Activated T-helper 1 cell treated with anti-CD3 and anti-CD28 coated beads, Interleukin-12 subunit alpha, Interleukin-12 subunit beta, Interleukin-2, Interleukin-4 antibody, amounts not matched to agents 30 ng/mL and 10 ng/mL and 1 ng/mL, durations not matched to agents 14 hours and 24 hours and 36 hours (primary cell): Measurements from ENCODE around the gene SH3TC1. TPM values are rescaled to one million over a fixed set of nuclear protein-coding genes. Genes with fewer than 3 reads are reported as not detected.

Experiments
- DNase-seq: peaks from one replicate; pipeline ENCODE4 v3.0.0; 2021; ENCODE audit warnings: low spot score
- H3K27ac Mint-ChIP-seq: one replicate; pipeline ENCODE4 v1.8.0; 2021; ENCODE audit warnings: mild to moderate bottlenecking, mixed read lengths
- H3K27me3 Mint-ChIP-seq: one replicate; pipeline ENCODE4 v1.8.0; 2022; ENCODE audit warnings: mild to moderate bottlenecking, moderate library complexity, mixed read lengths; ENCODE audit not compliant: insufficient read depth
- H3K36me3 Mint-ChIP-seq: one replicate; pipeline ENCODE4 v1.8.0; 2021; ENCODE audit warnings: low read depth, mixed read lengths
- H3K4me1 Mint-ChIP-seq: one replicate; pipeline ENCODE4 v1.8.0; 2021; ENCODE audit warnings: low read depth, mixed read lengths
- H3K4me3 Mint-ChIP-seq: one replicate; pipeline ENCODE4 v1.8.0; 2021; ENCODE audit warnings: mild to moderate bottlenecking, moderate library complexity, mixed read lengths
- H3K9me3 Mint-ChIP-seq: one replicate; pipeline ENCODE4 v1.8.0; 2021; ENCODE audit warnings: mixed read lengths
- intact Hi-C: fragments of 100-400 bp; cut with micrococcal nuclease; formaldehyde crosslinking; loops from one replicate; pipeline ENCODE4 v1.15.1; 2024
- total RNA-seq: library from RNA; stranded (reverse); gene quantifications from 2 replicates; pipeline ENCODE4 v1.2.3, GENCODE V29; 2022

The SH3TC1 gene
- total RNA-seq, 1 donor from 2014 or later: 25.4 TPM

GRCh38 chr4:8157944-8158709 lies 41.0 kb upstream of the SH3TC1 start:
- Mint-ChIP-seq H3K4me3 (peak overlapping the region; percentile 68), H3K27me3 (peaks cover 22% of the 10 kb centered on the region), H3K36me3 (peaks cover 3% of the 10 kb centered on the region), H3K4me1 (peaks cover 5% of the 10 kb centered on the region), H3K9me3 (no peaks in the 10 kb centered on the region), H3K27ac (no peak overlapping the region)
- no peak for DNase-seq
- intact Hi-C loops: loop anchor here (1.0 to 10.0 kb wide), 4 partner anchors 220 to 1583 kb away; partner anchors contain the start of genes ACOX3, MAN2B2 and TRMT44

DNA sequence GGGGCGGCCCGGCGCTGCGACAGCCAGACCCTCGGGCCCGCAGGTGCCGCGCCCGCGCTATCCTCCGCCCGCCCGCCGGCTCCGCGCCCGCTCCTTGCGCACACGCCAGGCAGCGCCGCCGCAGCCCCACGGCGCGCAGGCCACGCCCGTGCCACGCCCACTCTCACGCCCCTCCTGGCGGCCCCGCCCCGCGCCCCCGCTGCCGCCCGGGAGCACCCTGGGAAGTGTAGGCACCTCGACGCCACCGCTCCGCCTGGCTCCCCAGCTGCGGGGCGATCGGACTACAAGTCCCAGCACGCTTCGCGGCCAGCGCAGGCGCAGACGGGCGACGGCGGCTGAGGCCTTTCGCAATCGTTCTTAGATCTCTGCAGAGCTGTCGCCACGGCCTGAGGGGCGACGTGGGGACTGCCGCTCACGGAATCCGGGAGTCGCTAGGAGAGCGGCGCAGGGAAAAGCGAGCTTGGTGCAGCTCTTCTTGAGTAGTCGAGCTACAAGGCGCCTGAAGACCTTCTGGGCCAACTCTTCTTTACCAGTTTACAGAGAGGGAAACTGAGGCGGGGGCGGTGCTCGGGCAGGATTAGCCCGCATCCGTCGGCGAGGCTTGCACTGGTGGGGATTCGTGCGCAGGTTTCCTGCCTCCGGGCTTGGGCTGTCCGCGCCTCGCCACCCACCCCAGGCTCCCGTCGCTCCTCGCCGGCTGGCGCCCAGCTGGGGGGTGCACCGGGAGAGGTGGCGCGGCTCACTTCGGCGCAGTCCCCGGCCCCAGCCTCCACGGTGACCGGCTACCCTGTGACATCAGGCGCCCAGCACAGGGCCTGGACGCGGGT lies 40.2 kb upstream of the SH3TC1 start, which contains the start of gene ABLIM2:
ABLIM2 (minus strand) TSS at position 104 of the 827 bp plus-strand sequence. CDS start 124 bp downstream, outside the sequence.
- Mint-ChIP-seq H3K36me3 (peaks cover 3% of the 10 kb centered on the region), H3K27me3 (peaks cover 22% of the 10 kb centered on the region), H3K27ac (peak within 1 kb of the TSS; percentile 42), H3K4me3 (peak within 1 kb of the TSS; percentile 98), H3K4me1 (peaks cover 5% of the 10 kb centered on the region), H3K9me3 (no peaks in the 10 kb centered on the region)
- intact Hi-C loops: loop anchor here (1.0 to 10.0 kb wide), 6 partner anchors 40 to 1584 kb away; partner anchors contain the start of genes ACOX3, MAN2B2, SH3TC1 and TRMT44
- peak; percentile 99 for DNase-seq

- intact Hi-C loops: loop anchor here (1.0 to 10.0 kb wide), 3 partner anchors 40 to 1585 kb away; partner anchors contain the start of genes MAN2B2 and SH3TC1
- Mint-ChIP-seq H3K27me3 (peaks cover 22% of the 10 kb centered on the region), H3K27ac (no peak overlapping the region)
Measured at GRCh38 chr4:8159537-8160232, 39.4 kb upstream of the SH3TC1 start.

GRCh38 chr4:8160233-8160560 lies 38.9 kb upstream of the SH3TC1 start:
- no peak for DNase-seq
- no peak overlapping the region for H3K27ac Mint-ChIP-seq
- intact Hi-C loops: no loop called here
- no peaks in the 10 kb centered on the region for H3K9me3 Mint-ChIP-seq
- peaks cover 3% of the 10 kb centered on the region for H3K36me3 Mint-ChIP-seq
- H3K27me3 Mint-ChIP-seq: peaks cover 22% of the 10 kb centered on the region
- H3K4me3 Mint-ChIP-seq: peak overlapping the region; percentile 56
- peaks cover 5% of the 10 kb centered on the region for H3K4me1 Mint-ChIP-seq

More at GRCh38 chr4:8159537-8160232, 39.4 kb upstream of the SH3TC1 start:
- Mint-ChIP-seq H3K4me3 (peak overlapping the region; percentile 56), H3K4me1 (peaks cover 5% of the 10 kb centered on the region), H3K36me3 (peaks cover 3% of the 10 kb centered on the region), H3K9me3 (no peaks in the 10 kb centered on the region)
- no peak for DNase-seq

DNA sequence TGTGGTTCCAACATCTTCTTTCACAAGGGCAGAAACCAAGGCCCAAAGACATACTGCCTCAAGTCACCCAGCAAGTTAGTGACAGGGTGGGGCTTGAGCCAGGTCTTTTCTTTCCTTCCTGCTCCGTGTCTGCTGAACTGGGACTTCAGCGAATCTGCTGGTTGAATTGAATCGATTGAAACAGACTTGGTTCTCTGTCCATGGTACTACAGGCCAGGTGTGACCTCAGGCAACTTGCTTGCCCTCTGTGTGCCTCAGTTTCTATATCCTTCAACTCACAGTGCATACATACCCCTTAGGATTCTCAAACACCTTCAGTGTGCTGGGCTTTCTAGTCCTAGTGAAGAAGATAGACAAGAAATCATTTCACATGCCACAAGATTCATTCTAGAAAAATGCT lies 38.5 kb upstream of the SH3TC1 start:
- H3K4me3 Mint-ChIP-seq: peak overlapping the region; percentile 40
- H3K27me3 Mint-ChIP-seq: peaks cover 20% of the 10 kb centered on the region
- H3K36me3 Mint-ChIP-seq: peaks cover 3% of the 10 kb centered on the region

DNA sequence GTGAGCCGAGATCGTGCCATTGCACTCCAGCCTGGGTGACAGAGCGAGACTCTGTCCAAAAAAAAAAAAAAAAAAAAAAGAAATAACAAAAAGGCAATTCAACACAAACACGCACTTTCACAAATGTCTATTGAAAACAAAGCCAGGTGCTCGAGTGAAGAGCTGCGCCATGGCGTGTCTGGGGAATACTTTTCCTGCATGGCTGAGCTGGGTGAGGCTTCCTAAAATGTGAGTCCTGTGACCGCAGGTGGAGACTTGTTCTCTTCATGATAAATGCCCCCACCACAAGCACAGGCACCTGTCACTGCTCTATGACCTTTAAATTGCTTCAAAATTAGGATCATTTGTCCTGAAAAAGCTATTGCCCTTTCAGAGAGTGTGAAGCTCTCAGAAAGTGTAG lies 36.5 kb upstream of the SH3TC1 start:
- H3K36me3 Mint-ChIP-seq: peaks cover 3% of the 10 kb centered on the region
- H3K27ac Mint-ChIP-seq: no peak overlapping the region
- no peak for DNase-seq
- peaks cover 17% of the 10 kb centered on the region for H3K27me3 Mint-ChIP-seq
- intact Hi-C loops: no loop called here
- H3K4me1 Mint-ChIP-seq: peaks cover 5% of the 10 kb centered on the region
- H3K9me3 Mint-ChIP-seq: peaks cover 11% of the 10 kb centered on the region
- H3K4me3 Mint-ChIP-seq: no peak overlapping the region

More for the DNA sequence above, 38.5 kb upstream of the SH3TC1 start:
- Mint-ChIP-seq H3K9me3 (no peaks in the 10 kb centered on the region), H3K4me1 (peaks cover 5% of the 10 kb centered on the region), H3K27ac (no peak overlapping the region)
- no peak for DNase-seq
- intact Hi-C loops: no loop called here

GRCh38 chr4:8163026-8163425 lies 36.1 kb upstream of the SH3TC1 start:
- H3K4me3 Mint-ChIP-seq: no peak overlapping the region
- H3K9me3 Mint-ChIP-seq: peaks cover 15% of the 10 kb centered on the region
- H3K27me3 Mint-ChIP-seq: peaks cover 14% of the 10 kb centered on the region
- intact Hi-C loops: no loop called here
- H3K27ac Mint-ChIP-seq: no peak overlapping the region
- no peak for DNase-seq
- peaks cover 5% of the 10 kb centered on the region for H3K4me1 Mint-ChIP-seq
- H3K36me3 Mint-ChIP-seq: peaks cover 3% of the 10 kb centered on the region

- peaks cover 14% of the 10 kb centered on the region for H3K27me3 Mint-ChIP-seq
- peaks cover 3% of the 10 kb centered on the region for H3K36me3 Mint-ChIP-seq
- DNase-seq: no peak
- H3K9me3 Mint-ChIP-seq: peaks cover 21% of the 10 kb centered on the region
- no peak overlapping the region for H3K27ac Mint-ChIP-seq
- H3K4me1 Mint-ChIP-seq: peaks cover 5% of the 10 kb centered on the region
- no peak overlapping the region for H3K4me3 Mint-ChIP-seq
- intact Hi-C loops: no loop called here
Measured at GRCh38 chr4:8163436-8164193, 35.5 kb upstream of the SH3TC1 start.

- Mint-ChIP-seq H3K27ac (no peak overlapping the region), H3K4me3 (no peak overlapping the region), H3K36me3 (no peaks in the 10 kb centered on the region), H3K27me3 (peaks cover 10% of the 10 kb centered on the region), H3K4me1 (peaks cover under 1% of the 10 kb centered on the region), H3K9me3 (peaks cover 24% of the 10 kb centered on the region)
- DNase-seq: no peak
- intact Hi-C loops: no loop called here
Measured at GRCh38 chr4:8164194-8164565, 34.9 kb upstream of the SH3TC1 start.

- DNase-seq: no peak
- Mint-ChIP-seq H3K27me3 (peaks cover 8% of the 10 kb centered on the region), H3K9me3 (peaks cover 24% of the 10 kb centered on the region), H3K4me1 (no peaks in the 10 kb centered on the region), H3K36me3 (no peaks in the 10 kb centered on the region), H3K27ac (no peak overlapping the region), H3K4me3 (no peak overlapping the region)
- intact Hi-C loops: no loop called here
Measured at GRCh38 chr4:8164687-8165086, 34.4 kb upstream of the SH3TC1 start.

DNA sequence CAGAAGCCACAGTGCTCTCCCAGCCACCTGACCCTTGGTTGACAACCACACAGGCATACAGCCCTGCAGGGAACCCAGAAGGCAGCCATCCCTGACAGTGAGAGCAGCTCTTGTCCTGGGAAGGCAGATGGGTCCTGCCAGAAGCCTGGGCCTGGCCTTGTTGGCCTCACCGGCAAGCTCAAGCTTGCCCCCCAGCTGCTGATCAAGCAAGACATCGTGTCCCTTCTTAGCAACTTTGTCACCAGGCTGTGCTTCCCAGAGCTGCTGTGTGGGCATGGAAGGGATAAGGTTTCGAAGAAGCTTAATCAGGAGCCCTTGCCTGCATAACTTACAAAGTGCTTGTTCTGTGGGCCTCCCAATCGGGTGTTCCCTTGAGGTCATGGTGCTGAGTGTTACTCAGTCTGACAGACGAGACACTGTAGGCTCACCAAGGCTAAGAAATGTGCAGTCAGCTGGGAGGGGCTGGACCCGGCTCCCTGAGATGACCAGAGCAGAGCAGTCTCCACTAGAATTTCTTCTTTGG lies 33.7 kb upstream of the SH3TC1 start:
- Mint-ChIP-seq H3K36me3 (no peaks in the 10 kb centered on the region), H3K4me3 (no peak overlapping the region), H3K9me3 (peaks cover 24% of the 10 kb centered on the region), H3K4me1 (no peaks in the 10 kb centered on the region), H3K27ac (no peak overlapping the region), H3K27me3 (peaks cover 6% of the 10 kb centered on the region)
- intact Hi-C loops: no loop called here
- DNase-seq: no peak

DNA sequence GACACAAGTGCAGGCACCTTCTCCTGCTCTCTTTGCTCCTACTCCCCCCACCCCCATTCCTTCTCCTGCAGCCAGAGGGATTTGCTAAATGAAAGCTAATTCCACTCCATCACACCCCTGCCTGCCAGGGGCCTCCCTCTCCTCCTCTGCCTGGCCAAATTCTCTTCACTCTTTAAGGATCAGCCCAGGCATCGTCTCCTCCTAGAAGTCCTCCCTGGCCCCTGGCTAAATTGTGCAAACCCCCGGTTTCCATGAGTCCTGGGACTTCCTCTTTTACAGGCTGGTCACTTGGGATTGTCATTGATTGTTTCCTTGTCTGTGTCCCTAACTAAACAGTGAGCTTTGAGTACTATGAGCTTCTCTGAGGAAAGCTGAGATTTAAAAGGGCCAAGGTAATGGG lies 31.8 kb upstream of the SH3TC1 start:
- peaks cover 24% of the 10 kb centered on the region for H3K9me3 Mint-ChIP-seq
- no peak overlapping the region for H3K27ac Mint-ChIP-seq

More for the DNA sequence above, 31.8 kb upstream of the SH3TC1 start:
- Mint-ChIP-seq H3K4me1 (no peaks in the 10 kb centered on the region), H3K36me3 (no peaks in the 10 kb centered on the region), H3K27me3 (peaks cover 8% of the 10 kb centered on the region), H3K4me3 (no peak overlapping the region)
- intact Hi-C loops: no loop called here
- no peak for DNase-seq
